Gastrocnemius medialis (tissue), 4 donors: ENCODE measurements around the gene NECAB3. TPM values are rescaled to one million over a fixed set of nuclear protein-coding genes. Genes with fewer than 3 reads are reported as not detected.

ENCODE experiments used
- ATAC-seq, 2 donors: fragments of 150-250 bp; one replicate each; pipeline ENCODE4 v1.9.1; 2016
- DNase-seq, 2 donors: peaks; one replicate each; pipeline ENCODE4 v3.0.0-alpha.2; 2019
- H3K27ac ChIP-seq, 4 donors: fragments of 200-600 bp; sonication (generic); 1 replicate in 1 of 4; 2 replicates in 3 of 4; pipeline ENCODE4 v1.5.1; 2016 to 2018; ENCODE audit warnings: mild to moderate bottlenecking in 2 of 4, moderate library complexity in 1 of 4
- H3K27me3 ChIP-seq, 3 donors: fragments of 200-600 bp; sonication (generic) in 2 of 3; 1 replicate in 1 of 3; 2 replicates in 2 of 3; pipeline versions ENCODE4 v1.5.1 to v1.6.0; 2016 to 2019; ENCODE audit warnings: mild to moderate bottlenecking in 1 of 3, moderate library complexity in 1 of 3
- H3K36me3 ChIP-seq, 2 donors: fragments of 200-600 bp; sonication (generic) in 1 of 2; one replicate each; pipeline ENCODE4 v1.5.1; 2017 to 2018
- H3K4me1 ChIP-seq, 2 donors: fragments of 200-600 bp; sonication (generic) in 1 of 2; one replicate each; pipeline ENCODE4 v1.5.1; 2016 to 2017; ENCODE audit warnings: mild to moderate bottlenecking in 2 of 2
- H3K4me3 ChIP-seq, 4 donors: fragments of 200-600 bp; sonication (generic) in 3 of 4; 1 replicate in 1 of 4; 2 replicates in 3 of 4; pipeline ENCODE4 v1.5.1; 2016 to 2019; ENCODE audit warnings: mild to moderate bottlenecking in 2 of 4
- H3K9me3 ChIP-seq, 3 donors: fragments of 200-600 bp; sonication (generic) in 2 of 3; 1 replicate in 1 of 3; 2 replicates in 2 of 3; pipeline ENCODE4 v1.5.1; 2016 to 2019
- CTCF ChIP-seq, 5 experiments: fragments of 450-650 bp in 3 of 5; fragments of 200-600 bp in 2 of 5; sonication (generic) in 2 of 5; IDR thresholded peaks in 4 of 5; conservative IDR thresholded peaks in 1 of 5; 1 replicate in 4 of 5; 2 replicates in 1 of 5; pipeline ENCODE4 v1.5.1; 2016 to 2019; ENCODE audit warnings: antibody characterized with exemption in 5 of 5, mild to moderate bottlenecking in 3 of 5, moderate library complexity in 3 of 5
- POLR2A ChIP-seq, 2 donors: fragments of 450-650 bp; IDR thresholded peaks; one replicate each; pipeline ENCODE4 v1.6.1; 2017; ENCODE audit warnings: antibody characterized with exemption in 2 of 2, mild to moderate bottlenecking in 2 of 2, moderate library complexity in 2 of 2
- in situ Hi-C, 4 donors: fragments of 200-750 bp; cut with MboI; loops; one replicate each; pipeline versions ENCODE4 v1.15.0 to v1.8.0; 2017; ENCODE audit warnings: low sequenced_read_pairs in 4 of 4
- intact Hi-C: fragments of 100-400 bp; cut with DNase I; formaldehyde crosslinking; loops from one replicate; pipeline ENCODE4 v1.15.1; 2023; ENCODE audit warnings: low total_unique reads
- total RNA-seq, 4 donors: library from RNA; depleted of rRNA; stranded (reverse); fragments of >200 nt; gene quantifications; one replicate each; pipeline versions ENCODE4 v1.1.0 to v1.2.3, GENCODE V29; 2016

Gene NECAB3
- total RNA-seq, 4 donors from 2014 or later = 72.3 to 127 (median 107) TPM

- peak overlapping the region in 1 of 4 donors; percentile 37 for H3K27ac ChIP-seq
- intact Hi-C loops = no loop called here
Observed at GRCh38 chr20:33697129-33697528, 22.9 kb upstream of the NECAB3 start.

GRCh38 chr20:33696448-33696847 is 22.2 kb upstream of the NECAB3 start:
- Histone ChIP-seq H3K36me3 (no peaks in the 10 kb centered on the region), H3K4me1 (no peaks in the 10 kb centered on the region), H3K4me3 (no peak overlapping the region), H3K9me3 (no peaks in the 10 kb centered on the region), H3K27ac (no peak overlapping the region), H3K27me3 (no peaks in the 10 kb centered on the region)
- intact Hi-C loops (no loop called here), in situ Hi-C loops (no loop called here)
- TF ChIP-seq POLR2A (IDR thresholded peaks at IDR 0.05) (no peak), CTCF (IDR thresholded peaks at IDR 0.05 in 4 of 5, conservative IDR thresholded peaks at IDR 0.05 in 1 of 5) (no peak)
- DNase-seq = no peak
- ATAC-seq = no peak

More at GRCh38 chr20:33697129-33697528, 22.9 kb upstream of the NECAB3 start:
- Histone ChIP-seq H3K4me1 (no peaks in the 10 kb centered on the region), H3K27me3 (no peaks in the 10 kb centered on the region), H3K36me3 (no peaks in the 10 kb centered on the region), H3K9me3 (no peaks in the 10 kb centered on the region), H3K4me3 (no peak overlapping the region)
- DNase-seq = peak in 1 of 2 donors; percentile 24
- TF ChIP-seq CTCF (IDR thresholded peaks at IDR 0.05 in 4 of 5, conservative IDR thresholded peaks at IDR 0.05 in 1 of 5) = no peak
- no peak for TF ChIP-seq POLR2A (IDR thresholded peaks at IDR 0.05)
- ATAC-seq = peak in 1 of 2 donors; percentile 42
- in situ Hi-C loops = no loop called here

GRCh38 chr20:33694639-33695012 is 20.4 kb upstream of the NECAB3 start:
- Histone ChIP-seq H3K27me3 (no peaks in the 10 kb centered on the region), H3K4me3 (no peak overlapping the region), H3K27ac (no peak overlapping the region), H3K9me3 (no peaks in the 10 kb centered on the region), H3K4me1 (no peaks in the 10 kb centered on the region), H3K36me3 (no peaks in the 10 kb centered on the region)
- intact Hi-C loops (no loop called here), in situ Hi-C loops (no loop called here)
- no peak for TF ChIP-seq POLR2A (IDR thresholded peaks at IDR 0.05)
- TF ChIP-seq CTCF (IDR thresholded peaks at IDR 0.05 in 4 of 5, conservative IDR thresholded peaks at IDR 0.05 in 1 of 5) = no peak
- ATAC-seq (no peak), DNase-seq (no peak)

GRCh38 chr20:33693741-33694638 is 19.8 kb upstream of the NECAB3 start:
- in situ Hi-C loops = no loop called here
- H3K9me3 ChIP-seq = no peaks in the 10 kb centered on the region
- TF ChIP-seq CTCF (IDR thresholded peaks at IDR 0.05 in 4 of 5, conservative IDR thresholded peaks at IDR 0.05 in 1 of 5) = no peak
- no peak for TF ChIP-seq POLR2A (IDR thresholded peaks at IDR 0.05)
- H3K27ac ChIP-seq = no peak overlapping the region
- DNase-seq = no peak
- intact Hi-C loops = no loop called here
- no peaks in the 10 kb centered on the region for H3K27me3 ChIP-seq
- H3K4me3 ChIP-seq = no peak overlapping the region
- ATAC-seq = no peak
- H3K4me1 ChIP-seq = no peaks in the 10 kb centered on the region
- no peaks in the 10 kb centered on the region for H3K36me3 ChIP-seq
